Hepatocyte (in vitro differentiated cells): Measurements from ENCODE around the gene HCN1. TPM values are rescaled to one million over a fixed set of nuclear protein-coding genes. Genes with fewer than 3 reads are reported as not detected.

Source experiments
- DNase-seq: peaks from one replicate; pipeline ENCODE4 v3.0.0-alpha.2; 2016; ENCODE audit warnings: low spot score
- H2AFZ ChIP-seq: fragments of 200-600 bp; sonication (generic); 2 replicates; pipeline ENCODE4 v1.6.0; 2016; ENCODE audit warnings: antibody characterized with exemption, mild to moderate bottlenecking
- H3K27ac ChIP-seq: fragments of 200-600 bp; sonication (generic); 2 replicates; pipeline ENCODE4 v1.5.1; 2016; ENCODE audit warnings: mild to moderate bottlenecking
- H3K27me3 ChIP-seq: fragments of 200-600 bp; sonication (generic); 2 replicates; pipeline ENCODE4 v1.6.1; 2016
- H3K36me3 ChIP-seq: fragments of 200-600 bp; sonication (generic); replicated peaks from 2 replicates; pipeline ENCODE4 v1.5.1; 2016; ENCODE audit warnings: low read depth; ENCODE audit not compliant: insufficient read depth
- H3K4me1 ChIP-seq: fragments of 200-600 bp; sonication (generic); 2 replicates; pipeline ENCODE4 v1.5.1; 2016; ENCODE audit warnings: mild to moderate bottlenecking, moderate library complexity; ENCODE audit not compliant: insufficient read depth
- H3K4me2 ChIP-seq: fragments of 200-600 bp; sonication (generic); 2 replicates; pipeline ENCODE4 v1.6.0; 2016
- H3K4me3 ChIP-seq: fragments of 200-600 bp; sonication (generic); 2 replicates; pipeline ENCODE4 v1.5.1; 2016; ENCODE audit warnings: mild to moderate bottlenecking
- H3K79me2 ChIP-seq: fragments of 200-600 bp; sonication (generic); 2 replicates; pipeline ENCODE4 v1.6.0; 2017; ENCODE audit warnings: mild to moderate bottlenecking
- H3K9me2 ChIP-seq: fragments of 200-600 bp; sonication (generic); replicated peaks from 2 replicates; pipeline ENCODE4 v1.6.0; 2017; ENCODE audit warnings: mild to moderate bottlenecking; ENCODE audit not compliant: insufficient read depth
- H3K9me3 ChIP-seq: fragments of 200-600 bp; sonication (generic); 2 replicates; pipeline ENCODE4 v1.5.1; 2016; ENCODE audit warnings: low read depth, mild to moderate bottlenecking
- H4K20me1 ChIP-seq: fragments of 200-600 bp; sonication (generic); 2 replicates; pipeline ENCODE4 v1.6.0; 2016; ENCODE audit warnings: mild to moderate bottlenecking; ENCODE audit not compliant: insufficient read depth, poor library complexity, severe bottlenecking
- EZH2 ChIP-seq: fragments of 200-600 bp; sonication (generic); IDR thresholded peaks from 2 replicates; pipeline ENCODE4 v1.6.1; 2016; ENCODE audit warnings: antibody characterized with exemption, mild to moderate bottlenecking, borderline replicate concordance
- EZH2phosphoT487 ChIP-seq: fragments of 200-600 bp; sonication (generic); IDR thresholded peaks from one replicate; pipeline ENCODE4 v1.6.1; 2018; ENCODE audit warnings: antibody characterized with exemption, mild to moderate bottlenecking, low read depth, moderate library complexity; ENCODE audit not compliant: unreplicated experiment, severe bottlenecking
- WGBS: methylation state at CpG from one replicate; pipeline ENCODE4 v1.1.6; 2016; ENCODE audit warnings: low lambda C conversion rate; ENCODE audit errors: missing lambda C conversion rate; 5-methylcytosine and 5-hydroxymethylcytosine counted together
- polyA plus RNA-seq: library from polyadenylated mRNA; unstranded; fragments of >200 nt; fragmentation: Nextera tagmentation; extraction: Ambion mirVana; gene quantifications from 2 replicates; pipeline ENCODE4 v1.2.1, GENCODE V29; 2016
- total RNA-seq: library from RNA; depleted of rRNA; stranded (reverse); fragments of >200 nt; gene quantifications from 2 replicates; pipeline ENCODE4 v1.2.3, GENCODE V29; 2014
- TF ChIP-seq, protein P1 (sequence below): fragments of 200-600 bp; sonication (generic); IDR thresholded peaks from 2 replicates; pipeline ENCODE4 v1.5.1; 2016; ENCODE audit warnings: antibody characterized with exemption, mild to moderate bottlenecking; ENCODE audit not compliant: poor library complexity

HCN1 gene
- total RNA-seq (0.57 and 0.64 TPM in 2 replicates), polyA plus RNA-seq (0.09 TPM in 1 of 2 replicates, not detected in the other)

DNA sequence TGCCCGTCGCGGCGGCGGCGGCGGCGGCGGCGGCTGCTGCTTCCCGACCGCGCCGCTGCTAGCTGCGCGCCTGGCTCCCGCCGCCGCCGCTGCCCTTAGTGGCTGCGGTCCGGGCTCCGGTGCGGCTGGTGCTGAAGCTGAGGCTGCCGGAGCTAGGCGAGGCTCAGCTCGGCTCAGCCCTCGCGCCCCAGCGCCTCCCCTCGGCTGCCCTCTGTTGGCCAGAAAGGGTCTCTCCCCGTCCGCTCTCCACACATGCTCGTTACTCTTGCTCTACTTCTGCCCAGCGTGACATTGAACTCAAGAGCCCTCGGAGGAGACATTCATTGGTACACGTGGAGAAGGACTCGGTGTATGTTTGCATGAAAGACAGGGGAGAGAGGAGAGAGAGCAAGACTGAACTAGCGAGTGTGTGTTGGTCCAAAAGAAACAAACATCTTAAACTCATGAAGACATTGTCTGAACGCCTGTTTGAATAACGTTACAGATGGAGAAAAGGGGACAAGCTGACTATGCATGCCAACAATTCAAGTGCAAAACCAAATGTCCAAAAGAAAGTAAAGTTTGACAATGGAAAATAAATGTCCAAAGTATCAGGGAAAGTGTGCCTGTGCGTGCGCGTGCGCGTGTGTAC lies at the start of gene HCN1:
Gene HCN1 (minus strand): TSS at position 175 of the 631 bp plus-strand sequence.
- DNase-seq: peak; percentile 95
- no peaks in the 10 kb centered on the region for H3K79me2 ChIP-seq
- H3K9me3 ChIP-seq: no peaks in the 10 kb centered on the region
- H3K4me3 ChIP-seq: peak within 1 kb of the TSS; percentile 11
- H3K4me2 ChIP-seq: peak within 1 kb of the TSS; percentile 87
- peaks cover 16% of the 10 kb centered on the region for H3K27me3 ChIP-seq
- H3K4me1 ChIP-seq: peaks cover 3% of the 10 kb centered on the region
- H4K20me1 ChIP-seq: no peaks in the 10 kb centered on the region
- peak within 1 kb of the TSS; percentile 8 for H2AFZ ChIP-seq
- WGBS: 26% methylated on average over 24 of the region's 46 CpGs
- no peak for TF ChIP-seq EZH2
- TF ChIP-seq, protein P1, sequence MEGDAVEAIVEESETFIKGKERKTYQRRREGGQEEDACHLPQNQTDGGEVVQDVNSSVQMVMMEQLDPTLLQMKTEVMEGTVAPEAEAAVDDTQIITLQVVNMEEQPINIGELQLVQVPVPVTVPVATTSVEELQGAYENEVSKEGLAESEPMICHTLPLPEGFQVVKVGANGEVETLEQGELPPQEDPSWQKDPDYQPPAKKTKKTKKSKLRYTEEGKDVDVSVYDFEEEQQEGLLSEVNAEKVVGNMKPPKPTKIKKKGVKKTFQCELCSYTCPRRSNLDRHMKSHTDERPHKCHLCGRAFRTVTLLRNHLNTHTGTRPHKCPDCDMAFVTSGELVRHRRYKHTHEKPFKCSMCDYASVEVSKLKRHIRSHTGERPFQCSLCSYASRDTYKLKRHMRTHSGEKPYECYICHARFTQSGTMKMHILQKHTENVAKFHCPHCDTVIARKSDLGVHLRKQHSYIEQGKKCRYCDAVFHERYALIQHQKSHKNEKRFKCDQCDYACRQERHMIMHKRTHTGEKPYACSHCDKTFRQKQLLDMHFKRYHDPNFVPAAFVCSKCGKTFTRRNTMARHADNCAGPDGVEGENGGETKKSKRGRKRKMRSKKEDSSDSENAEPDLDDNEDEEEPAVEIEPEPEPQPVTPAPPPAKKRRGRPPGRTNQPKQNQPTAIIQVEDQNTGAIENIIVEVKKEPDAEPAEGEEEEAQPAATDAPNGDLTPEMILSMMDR: peak; percentile 87
- H3K9me2 ChIP-seq: no peaks in the 10 kb centered on the region
- H3K27ac ChIP-seq: no peak within 1 kb of the TSS
- H3K36me3 ChIP-seq: no peaks in the 10 kb centered on the region

- H3K4me2 ChIP-seq: no peak overlapping the region
- TF ChIP-seq EZH2phosphoT487 (no peak), EZH2 (no peak)
- H4K20me1 ChIP-seq: no peaks in the 10 kb centered on the region
- 49% methylated on average over 5 of the region's 5 CpGs for WGBS
- no peaks in the 10 kb centered on the region for H3K36me3 ChIP-seq
- H3K9me3 ChIP-seq: no peaks in the 10 kb centered on the region
- no peaks in the 10 kb centered on the region for H3K9me2 ChIP-seq
- H3K27me3 ChIP-seq: no peaks in the 10 kb centered on the region
- H3K79me2 ChIP-seq: no peaks in the 10 kb centered on the region
- no peaks in the 10 kb centered on the region for H3K4me1 ChIP-seq
- no peak overlapping the region for H3K4me3 ChIP-seq
- H2AFZ ChIP-seq: no peak overlapping the region
- H3K27ac ChIP-seq: no peak overlapping the region
- DNase-seq: no peak
Measured at GRCh38 chr5:45741110-45741509, 44.9 kb upstream of the HCN1 start.

DNA sequence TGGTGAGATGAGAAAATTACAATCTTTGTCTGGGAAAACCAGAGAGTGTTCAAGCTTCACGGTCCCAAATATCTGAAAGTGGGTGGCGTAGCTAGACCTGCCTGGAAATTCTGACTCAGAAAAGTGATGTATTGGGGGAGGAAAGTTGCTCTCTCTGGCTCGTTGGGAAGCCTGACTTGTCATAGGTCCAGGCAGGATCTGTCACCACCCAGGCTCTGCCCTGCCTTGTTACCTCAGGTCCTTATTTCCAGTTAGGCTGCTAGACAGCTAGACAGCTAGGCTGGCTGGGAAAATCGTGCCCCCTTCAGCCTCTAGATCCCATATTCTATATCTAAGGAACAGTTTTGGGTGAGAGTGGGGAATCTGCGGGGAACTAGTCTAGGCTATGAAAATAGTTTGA lies 41.0 kb upstream of the HCN1 start:
- Histone ChIP-seq H2AFZ (no peak overlapping the region), H3K9me3 (no peaks in the 10 kb centered on the region), H3K27me3 (no peaks in the 10 kb centered on the region), H3K9me2 (no peaks in the 10 kb centered on the region), H3K36me3 (no peaks in the 10 kb centered on the region), H3K27ac (no peak overlapping the region), H3K4me3 (no peak overlapping the region), H4K20me1 (no peaks in the 10 kb centered on the region), H3K4me2 (no peak overlapping the region), H3K4me1 (no peaks in the 10 kb centered on the region), H3K79me2 (no peaks in the 10 kb centered on the region)
- no peak for DNase-seq
- 73% methylated on average over 5 of the region's 5 CpGs for WGBS
- TF ChIP-seq, protein P1: no peak
- TF ChIP-seq EZH2 (no peak), EZH2phosphoT487 (no peak)

- Histone ChIP-seq H3K36me3 (no peaks in the 10 kb centered on the region), H3K9me2 (no peaks in the 10 kb centered on the region), H3K4me1 (no peaks in the 10 kb centered on the region), H3K27ac (no peak overlapping the region), H3K27me3 (no peaks in the 10 kb centered on the region), H3K79me2 (no peaks in the 10 kb centered on the region), H3K4me2 (no peak overlapping the region), H3K4me3 (no peak overlapping the region), H2AFZ (no peak overlapping the region), H4K20me1 (no peaks in the 10 kb centered on the region), H3K9me3 (no peaks in the 10 kb centered on the region)
- 65% methylated on average over 3 of the region's 3 CpGs for WGBS
- TF ChIP-seq EZH2 (no peak), EZH2phosphoT487 (no peak)
- TF ChIP-seq, protein P1: no peak
- DNase-seq: no peak
Measured at GRCh38 chr5:45725537-45725936, 29.4 kb upstream of the HCN1 start.
